Mesothelial cell of epicardium (in vitro differentiated cells): ENCODE data around the gene PIK3IP1. TPM values are rescaled to one million over a fixed set of nuclear protein-coding genes. Genes with fewer than 3 reads are reported as not detected.
"Not testable (repeated sequence)": the region's sequence is repeated elsewhere in the genome, so short reads cannot be mapped to it uniquely, and the experiment has no call there.

Source experiments
- DNase-seq, 2 experiments: peaks; one replicate each; pipeline ENCODE4 v3.0.0; 2021; ENCODE audit warnings: low spot score in 2 of 2; ENCODE audit not compliant: unreplicated experiment in 2 of 2
- H3K27ac Mint-ChIP-seq: 2 replicates; pipeline ENCODE4 v1.8.0; 2021; ENCODE audit warnings: mixed read lengths
- H3K27me3 Mint-ChIP-seq: 2 replicates; pipeline ENCODE4 v1.8.0; 2021; ENCODE audit warnings: low read depth, mixed read lengths
- H3K36me3 Mint-ChIP-seq: 2 replicates; pipeline ENCODE4 v1.8.0; 2021; ENCODE audit warnings: mixed read lengths
- H3K4me1 Mint-ChIP-seq: 2 replicates; pipeline ENCODE4 v1.8.0; 2021; ENCODE audit warnings: mixed read lengths
- H3K4me3 Mint-ChIP-seq: 2 replicates; pipeline ENCODE4 v1.8.0; 2021; ENCODE audit warnings: mild to moderate bottlenecking, moderate library complexity, mixed read lengths
- H3K9me3 Mint-ChIP-seq: 2 replicates; pipeline ENCODE4 v1.8.0; 2021; ENCODE audit warnings: mixed read lengths
- CTCF ChIP-seq: fragments of 200-600 bp; sonication (generic); IDR thresholded peaks from one replicate; pipeline ENCODE4 v1.5.0; 2021; ENCODE audit warnings: antibody characterized with exemption; ENCODE audit not compliant: unreplicated experiment
- total RNA-seq: library from RNA; stranded (reverse); gene quantifications from 3 replicates; pipeline ENCODE4 v1.2.1, GENCODE V29; 2021

PIK3IP1 gene
- total RNA-seq, 1 donor from 2014 or later: 19.1 TPM

GRCh38 chr22:31243339-31244045, 48.8 kb downstream of the PIK3IP1 start:
- H3K27me3 Mint-ChIP-seq: no peaks in the 10 kb centered on the region
- H3K4me3 Mint-ChIP-seq: peak overlapping the region; percentile 37
- no peak for TF ChIP-seq CTCF
- H3K36me3 Mint-ChIP-seq: no peaks in the 10 kb centered on the region
- H3K27ac Mint-ChIP-seq: peak overlapping the region; percentile 97
- H3K9me3 Mint-ChIP-seq: no peaks in the 10 kb centered on the region
- H3K4me1 Mint-ChIP-seq: peaks cover 58% of the 10 kb centered on the region
- DNase-seq: no peak

- TF ChIP-seq CTCF: peak; percentile 15
- Mint-ChIP-seq H3K9me3 (no peaks in the 10 kb centered on the region), H3K4me3 (no peak overlapping the region), H3K27me3 (no peaks in the 10 kb centered on the region), H3K27ac (peak overlapping the region; percentile 83), H3K36me3 (no peaks in the 10 kb centered on the region), H3K4me1 (peaks cover 50% of the 10 kb centered on the region)
- no peak for DNase-seq
Observed at GRCh38 chr22:31241936-31242335, 50.4 kb downstream of the PIK3IP1 start.

GRCh38 chr22:31241200-31241599, 51.1 kb downstream of the PIK3IP1 start:
- peaks cover 46% of the 10 kb centered on the region for H3K4me1 Mint-ChIP-seq
- no peak for TF ChIP-seq CTCF
- H3K27me3 Mint-ChIP-seq: no peaks in the 10 kb centered on the region
- no peaks in the 10 kb centered on the region for H3K9me3 Mint-ChIP-seq
- H3K27ac Mint-ChIP-seq: peak overlapping the region; percentile 76
- no peak for DNase-seq
- no peaks in the 10 kb centered on the region for H3K36me3 Mint-ChIP-seq
- H3K4me3 Mint-ChIP-seq: no peak overlapping the region

- Mint-ChIP-seq H3K36me3 (no peaks in the 10 kb centered on the region), H3K27me3 (no peaks in the 10 kb centered on the region), H3K27ac (no peak overlapping the region), H3K4me3 (no peak overlapping the region), H3K4me1 (peaks cover 45% of the 10 kb centered on the region), H3K9me3 (no peaks in the 10 kb centered on the region)
- TF ChIP-seq CTCF: no peak
- no peak for DNase-seq
Observed at GRCh38 chr22:31239771-31240370, 52.4 kb downstream of the PIK3IP1 start.

GRCh38 chr22:31238057-31238456, 54.2 kb downstream of the PIK3IP1 start:
- Mint-ChIP-seq H3K27me3 (no peaks in the 10 kb centered on the region), H3K9me3 (no peaks in the 10 kb centered on the region), H3K36me3 (peaks cover 3% of the 10 kb centered on the region), H3K4me3 (no peak overlapping the region), H3K4me1 (peaks cover 27% of the 10 kb centered on the region), H3K27ac (no peak overlapping the region)
- DNase-seq: no peak
- TF ChIP-seq CTCF: no peak

GRCh38 chr22:31236044-31236443, 56.2 kb downstream of the PIK3IP1 start:
- DNase-seq, H3K27me3 Mint-ChIP-seq, H3K27ac Mint-ChIP-seq, H3K9me3 Mint-ChIP-seq, H3K36me3 Mint-ChIP-seq, H3K4me3 Mint-ChIP-seq: not testable (repeated sequence)
- peaks cover 11% of the 10 kb centered on the region for H3K4me1 Mint-ChIP-seq
